Stromal cell of bone marrow (primary cell): Measurements from ENCODE around the gene DOP1B.
"Not testable (repeated sequence)": the region's sequence is repeated elsewhere in the genome, so short reads cannot be mapped to it uniquely, and the experiment has no call there.

Experiments
- DNase-seq: peaks from one replicate; pipeline ENCODE4 v3.0.0-alpha.2; 2012; ENCODE audit warnings: low read depth

DOP1B gene, protein sequence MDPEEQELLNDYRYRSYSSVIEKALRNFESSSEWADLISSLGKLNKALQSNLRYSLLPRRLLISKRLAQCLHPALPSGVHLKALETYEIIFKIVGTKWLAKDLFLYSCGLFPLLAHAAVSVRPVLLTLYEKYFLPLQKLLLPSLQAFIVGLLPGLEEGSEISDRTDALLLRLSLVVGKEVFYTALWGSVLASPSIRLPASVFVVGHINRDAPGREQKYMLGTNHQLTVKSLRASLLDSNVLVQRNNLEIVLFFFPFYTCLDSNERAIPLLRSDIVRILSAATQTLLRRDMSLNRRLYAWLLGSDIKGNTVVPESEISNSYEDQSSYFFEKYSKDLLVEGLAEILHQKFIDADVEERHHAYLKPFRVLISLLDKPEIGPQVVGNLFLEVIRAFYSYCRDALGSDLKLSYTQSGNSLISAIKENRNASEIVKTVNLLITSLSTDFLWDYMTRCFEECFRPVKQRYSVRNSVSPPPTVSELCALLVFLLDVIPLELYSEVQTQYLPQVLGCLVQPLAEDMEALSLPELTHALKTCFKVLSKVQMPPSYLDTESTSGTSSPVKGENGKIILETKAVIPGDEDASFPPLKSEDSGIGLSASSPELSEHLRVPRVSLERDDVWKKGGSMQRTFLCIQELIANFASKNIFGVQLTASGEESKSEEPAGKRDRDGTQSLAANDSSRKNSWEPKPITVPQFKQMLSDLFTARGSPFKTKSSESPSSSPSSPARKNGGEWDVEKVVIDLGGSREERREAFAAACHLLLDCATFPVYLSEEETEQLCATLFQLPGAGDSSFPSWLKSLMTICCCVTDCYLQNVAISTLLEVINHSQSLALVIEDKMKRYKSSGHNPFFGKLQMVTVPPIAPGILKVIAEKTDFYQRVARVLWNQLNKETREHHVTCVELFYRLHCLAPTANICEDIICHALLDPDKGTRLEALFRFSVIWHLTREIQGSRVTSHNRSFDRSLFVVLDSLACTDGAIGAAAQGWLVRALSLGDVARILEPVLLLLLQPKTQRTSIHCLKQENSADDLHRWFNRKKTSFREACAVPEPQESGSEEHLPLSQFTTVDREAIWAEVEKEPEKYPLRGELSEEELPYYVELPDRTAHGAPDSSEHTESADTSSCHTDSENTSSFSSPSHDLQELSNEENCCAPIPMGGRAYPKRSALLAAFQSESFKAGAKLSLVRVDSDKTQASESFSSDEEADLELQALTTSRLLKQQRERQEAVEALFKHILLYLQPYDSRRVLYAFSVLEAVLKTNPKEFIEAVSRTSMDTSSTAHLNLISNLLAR (N-terminal part only)

DNA sequence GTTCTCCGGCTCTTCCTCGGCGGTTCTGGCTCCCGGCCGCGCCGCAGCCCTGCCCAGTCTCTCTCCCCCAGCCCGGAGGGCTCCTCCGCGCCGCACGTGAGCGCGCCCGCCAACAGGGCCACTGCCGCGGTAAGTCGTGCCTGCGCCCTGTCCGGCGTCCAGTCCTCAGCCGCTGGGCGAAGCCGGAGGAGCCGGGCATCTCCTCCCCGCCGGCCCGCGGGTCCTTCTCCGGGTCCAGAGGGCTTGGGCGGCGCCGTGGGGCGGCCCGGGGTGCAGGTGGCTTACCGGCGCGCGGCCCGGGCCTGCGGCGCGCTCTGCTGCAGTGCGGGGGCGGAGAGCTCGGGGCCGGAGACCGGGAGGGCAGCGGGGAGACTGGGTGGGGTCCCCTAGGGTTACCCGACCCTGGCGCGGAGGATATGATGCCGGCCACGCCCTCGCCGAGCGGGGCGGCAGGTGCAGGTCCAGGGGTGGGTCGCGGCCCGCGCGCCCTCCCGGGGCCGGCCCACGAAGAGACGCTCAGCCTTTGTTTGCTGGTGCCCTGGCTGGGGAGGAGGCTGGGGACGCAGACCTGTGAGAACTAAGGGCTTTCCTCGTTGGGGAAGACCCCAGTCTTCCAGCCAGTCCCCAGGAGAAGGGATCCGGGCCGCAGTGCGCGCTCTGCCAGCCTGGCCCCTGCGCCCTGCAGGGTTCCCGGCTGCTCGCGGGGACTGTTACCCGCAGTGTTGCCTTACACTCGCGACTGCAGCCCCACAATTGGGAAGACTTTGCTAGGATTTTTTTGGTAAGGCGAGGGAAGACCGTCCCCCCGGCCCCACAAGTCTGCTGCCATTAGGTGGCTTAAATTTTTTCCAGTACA, at the start of gene DOP1B:
Gene DOP1B, plus strand, starts transcription at position 10 of the 856 bp plus-strand sequence. CDS start 7,910 bp downstream, outside the sequence.
- DNase-seq: no peak

DNA sequence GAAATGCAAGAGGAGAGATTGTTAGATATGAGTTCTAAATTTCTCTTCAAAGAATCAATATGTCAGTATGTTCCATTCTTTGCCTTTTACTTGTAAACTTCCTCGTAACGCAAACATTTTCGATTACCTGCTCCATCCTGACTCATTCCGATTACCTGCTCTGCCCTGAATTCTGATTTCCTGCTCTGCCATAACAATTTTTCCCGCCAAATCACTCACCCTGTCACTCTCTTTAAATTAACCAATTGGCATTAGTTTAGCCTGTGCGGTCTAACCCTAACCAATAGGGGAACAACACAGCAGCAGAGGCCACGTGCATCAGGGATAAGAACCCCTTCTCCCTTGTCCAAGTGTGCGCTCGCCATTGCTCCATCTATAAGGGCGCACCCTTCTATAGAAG, 46.8 kb upstream of the DOP1B start:
- DNase-seq: no peak

DNA sequence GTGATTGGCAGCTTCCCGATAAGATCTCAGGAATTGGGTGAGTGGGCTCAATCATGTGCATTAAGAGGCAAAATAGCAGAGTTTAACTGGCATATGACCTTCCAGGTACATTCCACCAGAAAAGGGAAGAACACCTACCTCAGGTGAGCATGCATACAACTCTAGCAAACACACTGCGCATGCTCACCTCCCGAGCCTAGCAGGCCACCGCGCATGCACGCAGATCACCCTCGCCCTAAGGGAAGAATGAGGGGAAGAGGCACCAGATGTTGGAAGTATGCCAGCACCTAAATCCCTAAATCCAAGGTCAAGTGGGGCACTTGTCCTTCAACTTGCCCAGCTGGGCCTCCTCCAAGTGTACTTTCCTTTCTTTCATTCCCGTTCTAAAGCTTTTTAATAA, 45.4 kb upstream of the DOP1B start:
- no peak for DNase-seq

DNA sequence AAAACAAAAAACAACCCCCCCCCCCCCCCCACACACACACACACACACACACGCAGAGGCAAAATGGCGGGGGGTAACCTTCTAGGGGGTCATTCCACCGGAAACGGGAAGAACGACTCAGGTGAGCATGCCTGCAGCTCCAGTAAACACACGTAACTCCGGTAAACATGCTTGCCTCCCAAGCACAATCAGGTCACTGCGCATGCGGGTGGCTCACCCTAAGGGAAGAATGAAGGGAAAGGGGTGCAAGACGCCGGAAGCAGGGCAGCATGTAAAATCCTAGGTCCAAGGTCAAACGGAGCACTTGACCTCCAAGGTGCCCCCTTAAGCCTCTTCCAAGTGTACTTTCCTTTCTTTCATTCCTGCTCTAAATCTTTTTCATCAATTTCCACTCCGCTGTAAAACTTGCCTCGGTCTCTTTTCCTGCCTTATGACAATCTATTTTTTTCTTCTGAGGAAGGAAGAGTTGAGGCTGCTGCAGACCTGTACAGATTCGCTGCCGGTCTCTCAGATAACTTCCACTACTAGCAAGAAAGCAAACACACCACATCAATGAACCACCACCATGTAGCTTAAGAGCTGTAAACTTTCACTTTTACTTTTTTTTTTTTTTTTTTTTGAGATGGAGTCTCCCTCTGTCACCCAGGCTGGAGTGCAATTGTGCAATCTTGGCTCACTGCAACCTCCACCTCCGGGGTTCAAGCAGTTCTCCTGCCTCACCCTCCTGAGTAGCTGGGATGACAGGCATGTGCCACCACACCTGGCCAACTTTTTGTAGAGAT, 42.8 kb upstream of the DOP1B start:
- DNase-seq: no peak

DNA sequence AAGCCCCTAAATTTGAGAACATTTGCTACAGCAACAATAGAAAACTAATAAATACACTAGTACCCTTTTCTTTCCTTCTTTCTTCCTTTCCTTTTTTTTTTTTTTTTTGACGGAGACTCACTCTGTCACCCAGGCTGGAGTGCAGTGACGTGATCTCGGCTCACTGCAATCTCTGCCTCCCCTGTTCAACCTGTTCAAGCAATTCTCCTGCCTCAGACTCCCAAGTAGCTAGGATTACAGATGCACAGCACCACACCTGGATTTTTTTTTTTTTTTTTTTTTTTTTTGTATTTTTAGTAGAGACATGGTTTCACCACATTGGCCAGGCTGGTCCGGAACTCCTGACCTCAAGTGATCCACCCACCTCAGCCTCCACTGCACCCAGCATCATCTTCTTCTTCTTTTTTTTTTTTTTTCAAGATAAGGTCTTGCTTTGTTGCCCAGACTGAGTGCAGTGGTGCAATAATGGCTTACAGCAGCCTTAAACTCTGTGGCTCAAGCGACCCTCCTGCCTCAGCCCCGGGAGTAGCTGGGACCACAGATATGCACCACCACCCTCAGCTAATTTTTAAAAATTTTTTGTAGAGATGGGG, 41.4 kb upstream of the DOP1B start:
- DNase-seq: no peak

DNA sequence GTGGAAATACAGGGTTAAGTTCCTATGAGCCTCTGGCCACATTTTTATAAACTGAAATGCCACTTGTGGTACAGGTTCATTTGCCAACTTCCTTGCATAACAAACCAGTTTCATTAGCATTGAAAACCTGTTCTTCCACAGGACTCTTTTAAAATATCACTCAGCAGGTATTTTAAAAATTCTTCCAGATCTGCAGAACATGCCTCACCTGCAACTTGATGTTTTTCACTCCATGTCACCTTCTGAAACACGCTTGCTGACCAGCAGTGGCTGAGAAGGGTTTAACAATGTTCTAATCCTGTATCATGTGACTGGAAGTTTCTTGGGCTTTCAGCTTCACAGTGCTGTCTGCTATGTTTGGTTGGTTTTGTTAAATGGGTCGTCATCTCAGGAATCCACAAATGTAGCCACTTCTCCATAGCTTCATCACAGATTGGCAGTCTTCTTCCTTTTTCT, 39.3 kb upstream of the DOP1B start:
- DNase-seq: no peak

DNA sequence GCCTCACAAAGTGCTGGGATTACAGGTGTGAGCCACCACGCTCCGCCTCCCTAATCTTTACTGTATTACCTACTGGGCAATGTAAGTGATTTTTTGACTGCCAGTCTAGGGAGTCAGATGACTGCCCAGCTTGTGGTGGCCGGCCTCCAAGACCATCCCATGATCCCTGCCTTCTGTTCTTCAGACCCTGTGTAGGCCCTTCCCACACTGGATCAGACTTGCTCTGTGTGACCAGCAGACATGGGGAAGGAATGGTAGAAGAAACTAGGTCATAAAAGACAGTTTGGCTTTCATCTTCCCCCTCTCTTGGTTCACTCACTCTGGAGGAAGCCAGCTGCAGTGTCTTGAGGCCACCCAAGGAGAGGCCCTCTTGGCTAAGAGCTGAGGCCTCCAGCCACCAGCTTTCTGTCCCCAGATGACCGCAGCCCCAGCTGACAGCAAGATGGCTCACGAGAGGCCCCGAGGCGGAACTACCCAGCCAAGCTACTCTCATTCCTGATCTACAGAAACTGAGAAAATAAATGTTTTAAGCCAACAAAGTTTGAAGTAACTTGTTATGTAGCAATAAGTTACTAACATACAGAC, 36.2 kb upstream of the DOP1B start:
- DNase-seq: no peak

DNA sequence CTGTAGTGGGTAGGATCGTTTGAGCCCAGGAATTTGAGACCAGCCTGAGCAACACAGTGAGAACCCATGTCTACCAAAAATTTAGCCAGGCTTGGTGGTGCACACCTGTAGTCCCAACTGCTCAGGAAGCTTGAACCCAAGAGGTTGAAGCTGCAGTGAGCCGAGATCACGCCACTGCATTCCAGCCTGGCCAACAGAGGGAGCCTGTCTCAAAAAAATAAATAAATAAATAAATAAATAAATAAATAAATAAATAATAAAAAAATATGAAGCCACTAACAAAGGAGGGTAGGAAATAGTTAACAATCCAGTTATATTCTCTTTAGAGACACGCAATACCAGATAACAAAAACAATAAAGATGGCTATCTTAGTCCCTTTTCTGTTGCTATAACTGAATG, 33.6 kb upstream of the DOP1B start:
- no peak for DNase-seq

DNA sequence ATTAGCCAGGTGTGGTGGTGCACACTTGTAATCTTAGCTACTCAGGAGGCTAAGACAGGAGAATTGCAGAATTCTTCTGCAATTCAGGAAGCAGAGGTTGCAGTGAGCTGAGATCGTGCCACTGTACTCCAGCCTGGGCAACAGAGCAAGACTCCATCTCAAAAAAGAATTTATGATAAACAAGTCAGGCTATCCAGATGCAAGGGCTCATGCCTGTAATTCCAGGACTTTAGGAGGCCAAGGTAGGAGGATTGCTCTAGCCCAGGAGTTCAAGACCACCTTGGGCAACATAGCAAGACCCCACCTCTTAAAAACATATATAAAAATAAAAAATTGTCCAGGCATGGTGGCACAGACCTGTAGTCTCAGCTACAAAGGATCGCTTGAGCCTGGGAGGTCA, 32.2 kb upstream of the DOP1B start:
- DNase-seq: no peak

DNA sequence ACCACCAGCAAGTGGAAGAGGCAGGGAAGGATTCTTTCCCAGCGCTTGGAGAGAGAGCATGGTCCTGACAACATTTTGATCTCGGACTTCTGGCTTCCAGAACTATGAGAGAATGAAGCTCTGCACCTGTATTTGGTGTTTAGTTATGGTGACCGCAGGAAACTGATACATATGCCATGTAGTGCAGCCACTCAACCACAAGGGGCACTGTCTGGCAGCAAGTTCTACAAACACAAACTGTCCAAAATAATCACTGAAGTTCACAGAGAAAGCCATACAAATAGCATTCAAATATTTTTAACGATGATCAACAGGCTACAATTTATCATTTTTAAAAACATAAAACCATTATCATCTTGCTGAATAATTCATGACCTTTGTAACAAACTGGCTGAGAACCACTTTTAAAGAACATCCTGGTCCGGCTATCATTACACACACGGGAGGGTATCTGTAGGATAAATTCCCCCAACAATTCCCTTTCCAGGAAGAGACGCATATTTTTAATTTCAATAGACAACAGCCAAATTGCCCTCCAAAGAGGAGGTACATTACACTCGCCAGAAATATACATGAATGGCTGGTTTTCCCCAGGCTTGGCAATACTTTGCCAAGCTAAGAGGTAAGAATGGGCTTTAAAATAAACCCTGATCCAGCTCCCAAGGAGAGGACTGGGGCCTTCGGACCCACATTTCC, 31.0 kb upstream of the DOP1B start:
- no peak for DNase-seq

DNA sequence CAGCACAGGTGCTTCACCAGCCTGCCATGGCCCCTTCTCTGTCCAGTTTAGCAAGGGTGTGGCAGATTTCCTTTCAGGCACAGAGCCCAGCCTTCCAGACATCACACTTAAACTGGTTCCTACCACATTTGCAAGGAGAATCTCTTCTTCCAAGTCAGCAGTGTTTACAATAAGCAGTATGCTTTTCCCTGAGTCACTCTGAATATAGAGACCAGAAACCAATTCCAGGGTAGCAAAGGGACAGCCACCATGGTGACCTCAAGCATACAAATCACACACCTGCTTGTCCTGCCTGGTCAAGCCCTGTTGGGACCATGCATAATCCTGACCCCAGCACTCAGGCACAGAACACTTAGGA, 30.4 kb upstream of the DOP1B start:
- DNase-seq: no peak

DNA sequence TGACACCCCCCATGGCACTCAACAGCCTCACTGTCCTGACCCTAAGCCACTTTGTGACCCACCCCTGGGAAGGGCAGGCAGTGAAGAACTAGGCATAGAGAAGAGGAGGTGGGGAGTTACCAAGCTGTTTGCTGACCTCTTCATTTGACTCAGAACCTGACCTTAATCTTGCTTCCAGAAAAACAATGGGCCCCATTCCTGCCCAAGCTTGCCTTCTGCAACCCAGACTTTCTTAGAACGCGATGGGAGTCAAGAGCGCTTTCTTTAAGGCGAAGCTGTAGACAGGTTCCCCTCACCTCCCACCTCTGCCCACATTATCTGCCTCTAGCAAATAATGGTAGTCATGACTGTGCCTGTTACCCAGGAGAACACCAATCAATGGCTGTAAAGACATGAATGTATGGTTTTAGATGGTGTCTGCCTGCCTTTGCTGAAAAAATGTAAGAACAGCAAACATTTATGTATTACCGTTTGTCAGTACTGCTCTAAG, 30.0 kb upstream of the DOP1B start:
- no peak for DNase-seq

DNA sequence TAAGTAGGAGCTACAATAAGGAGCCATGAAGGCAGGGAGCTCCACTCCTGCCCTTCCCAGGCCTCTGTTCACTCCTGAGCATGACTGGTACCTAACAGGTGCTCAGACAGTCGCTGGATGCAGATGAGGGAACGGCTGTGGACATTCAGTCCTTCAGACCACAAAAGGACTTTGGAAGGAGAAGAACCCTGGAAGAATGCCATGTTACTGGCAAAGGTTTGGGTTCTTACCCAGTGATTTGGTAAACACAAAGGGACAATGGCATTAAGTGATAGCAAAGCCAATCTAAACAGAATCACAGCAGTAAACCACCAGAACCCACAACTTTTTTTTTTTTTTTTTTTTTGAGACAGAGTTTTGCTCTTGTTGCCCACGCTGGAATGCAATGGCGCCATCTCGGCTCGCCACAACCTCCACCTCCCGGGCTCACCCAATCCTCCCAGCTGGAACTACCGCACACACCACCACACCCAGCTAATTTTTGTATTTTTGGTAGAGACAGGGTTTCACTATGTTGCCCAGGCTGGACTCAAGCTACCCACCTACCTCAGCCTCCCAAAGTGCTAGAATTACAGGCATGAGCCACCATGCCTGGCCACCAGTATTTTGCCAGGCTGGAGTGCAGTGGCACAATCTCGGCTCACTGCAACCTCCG, 29.2 kb upstream of the DOP1B start:
- DNase-seq: no peak

DNA sequence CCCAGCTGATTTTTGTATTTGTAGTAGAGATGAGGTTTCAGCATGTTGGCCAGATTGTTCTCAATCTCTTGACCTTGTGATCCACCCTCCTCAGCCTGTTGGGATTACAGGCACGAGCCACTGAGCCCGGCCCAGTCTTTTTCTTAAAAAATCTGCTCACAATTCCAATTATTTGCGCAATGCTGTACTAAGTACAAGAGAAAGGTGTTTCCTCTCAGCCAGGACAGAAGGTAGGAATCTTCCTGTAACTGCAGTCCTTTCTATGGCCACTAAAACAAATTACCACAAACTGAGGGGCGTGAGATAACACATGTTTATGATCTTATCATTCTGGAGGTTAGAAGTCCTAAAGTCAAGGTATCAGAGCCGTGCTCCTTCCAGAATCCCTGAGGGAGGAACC, 28.6 kb upstream of the DOP1B start:
- DNase-seq: no peak

DNA sequence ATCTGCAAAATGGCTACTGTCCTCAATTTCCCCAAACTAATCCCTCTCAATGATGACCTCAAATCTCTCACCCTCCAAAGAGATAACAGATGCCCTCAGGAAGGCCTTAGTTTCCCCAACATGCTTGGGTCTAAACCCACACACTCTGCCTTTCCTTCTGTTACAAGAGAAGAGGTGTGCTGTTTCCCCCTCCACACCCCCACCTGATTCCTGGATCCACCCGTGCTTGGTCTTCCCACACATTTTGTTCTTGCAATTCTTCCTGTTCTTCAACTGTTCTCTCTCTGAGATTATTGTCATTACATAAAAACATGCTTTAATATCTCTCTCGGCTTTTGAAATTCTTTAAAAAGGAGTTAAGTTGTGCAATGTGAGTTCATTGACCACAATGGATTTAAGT, 27.4 kb upstream of the DOP1B start:
- no peak for DNase-seq

DNA sequence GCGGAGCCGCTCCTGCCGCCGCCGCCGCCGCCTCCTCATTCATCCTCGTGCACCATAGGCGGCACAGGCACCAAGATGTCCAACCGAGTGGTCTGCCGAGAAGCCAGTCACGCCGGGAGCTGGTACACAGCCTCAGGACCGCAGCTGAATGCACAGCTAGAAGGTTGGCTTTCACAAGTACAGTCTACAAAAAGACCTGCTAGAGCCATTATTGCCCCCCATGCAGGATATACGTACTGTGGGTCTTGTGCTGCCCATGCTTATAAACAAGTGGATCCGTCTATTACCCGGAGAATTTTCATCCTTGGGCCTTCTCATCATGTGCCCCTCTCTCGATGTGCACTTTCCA, 26.2 kb upstream of the DOP1B start:
- not testable (repeated sequence) for DNase-seq

DNA sequence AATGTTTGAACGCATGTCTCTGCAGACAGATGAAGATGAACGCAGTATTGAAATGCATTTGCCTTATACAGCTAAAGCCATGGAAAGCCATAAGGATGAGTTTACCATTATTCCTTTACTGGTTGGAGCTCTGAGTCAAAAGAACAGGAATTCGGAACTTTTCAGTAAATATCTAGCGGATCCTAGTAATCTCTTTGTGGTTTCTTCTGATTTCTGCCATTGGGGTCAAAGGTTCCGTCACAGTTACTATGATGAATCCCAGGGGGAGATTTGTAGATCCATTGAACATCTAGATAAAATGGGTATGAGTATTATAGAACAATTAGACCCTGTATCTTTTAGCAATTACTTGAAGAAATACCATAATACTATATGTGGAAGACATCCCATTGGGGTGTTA, 25.8 kb upstream of the DOP1B start:
- not testable (repeated sequence) for DNase-seq

DNA sequence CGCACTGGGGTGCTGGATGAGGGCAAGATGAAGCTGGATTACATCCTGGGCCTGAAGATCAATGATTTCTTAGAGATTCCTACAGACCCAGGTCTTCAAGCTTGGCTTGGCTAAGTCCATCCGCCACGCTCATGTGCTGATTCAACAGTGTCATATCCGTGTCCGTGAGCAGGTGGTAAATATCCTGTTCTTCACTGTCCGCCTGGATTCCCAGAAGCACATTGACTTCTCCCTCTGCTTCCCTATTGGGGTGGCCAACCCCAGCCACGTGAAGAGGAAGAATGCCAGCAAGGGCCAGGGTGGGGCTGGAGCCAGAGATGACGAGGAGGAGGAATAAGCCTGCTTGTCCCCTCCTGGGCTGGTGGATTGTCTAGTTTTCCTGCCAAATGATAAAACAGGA, 23.9 kb upstream of the DOP1B start:
- no peak for DNase-seq
